Amniotic epithelial cell (primary cell): Measurements from ENCODE around the gene TGM1.
"Not testable (repeated sequence)": the region's sequence is repeated elsewhere in the genome, so short reads cannot be mapped to it uniquely, and the experiment has no call there.

Experiments used
- DNase-seq: peaks from one replicate; pipeline ENCODE4 v3.0.0-alpha.2; 2010; ENCODE audit warnings: low read depth

Gene TGM1

GRCh38 chr14:24254630-24255392, 8.2 kb downstream of the TGM1 start:
- DNase-seq: no peak

- DNase-seq: no peak
These were observed 9.0 kb downstream of the TGM1 start for GRCh38 chr14:24253936-24254335.

GRCh38 chr14:24252289-24253124, 10.5 kb downstream of the TGM1 start:
- DNase-seq: no peak

- DNase-seq: peak; percentile 9
These were observed 11.1 kb downstream of the TGM1 start for GRCh38 chr14:24251880-24252288.

- no peak for DNase-seq
These were observed 12.6 kb downstream of the TGM1 start for GRCh38 chr14:24250354-24250753.

GRCh38 chr14:24249230-24250021, 13.6 kb downstream of the TGM1 start:
- no peak for DNase-seq

- no peak for DNase-seq
These were observed 15.6 kb downstream of the TGM1 start for GRCh38 chr14:24247422-24247821.

- no peak for DNase-seq
These were observed 16.2 kb downstream of the TGM1 start for GRCh38 chr14:24246765-24247212.

GRCh38 chr14:24245350-24245749, 17.6 kb downstream of the TGM1 start:
- DNase-seq: not testable (repeated sequence)

GRCh38 chr14:24243336-24243836, 19.6 kb downstream of the TGM1 start:
- DNase-seq: peak; percentile 7

- DNase-seq: peak; percentile 87
These were observed 21.0 kb downstream of the TGM1 start for GRCh38 chr14:24241829-24242443.

GRCh38 chr14:24240110-24240918, 22.7 kb downstream of the TGM1 start:
- DNase-seq: no peak

- DNase-seq: no peak
These were observed 24.4 kb downstream of the TGM1 start for GRCh38 chr14:24238527-24239037.

GRCh38 chr14:24238123-24238522, 24.9 kb downstream of the TGM1 start:
- DNase-seq: peak; percentile 22

GRCh38 chr14:24237463-24237955, 25.5 kb downstream of the TGM1 start:
- DNase-seq: peak; percentile 27

- no peak for DNase-seq
These were observed 26.1 kb downstream of the TGM1 start for GRCh38 chr14:24236689-24237462.

GRCh38 chr14:24235804-24236688, 26.9 kb downstream of the TGM1 start:
- no peak for DNase-seq
